GM13977 (cell line): ENCODE measurements around the gene MOB1A.
A peak's percentile ranks its signal among the peaks of the same experiment; 100 is the strongest.

Experiments used
- DNase-seq: peaks from one replicate; pipeline ENCODE4 v3.0.0; 2012; ENCODE audit warnings: low spot score
- CTCF ChIP-seq: IDR thresholded peaks from 2 replicates; pipeline ENCODE4 v1.5.1; 2012; ENCODE audit warnings: mild to moderate bottlenecking, control low read depth; ENCODE audit not compliant: insufficient read depth; ENCODE audit errors: extremely low read depth, missing control alignments
- in situ Hi-C: fragments of 300-500 bp; cut with MboI; formaldehyde crosslinking; loops from one replicate; pipeline ENCODE4 v1.12.0; 2022; ENCODE audit warnings: low sequenced_read_pairs, low pct_unique_long_range_greater_than_20kb, mixed read lengths, inconsistent platforms; ENCODE audit not compliant: unreplicated experiment

MOB1A gene

GRCh38 chr2:74198461-74199274 lies 20.0 kb upstream of the MOB1A start, which contains the start of gene MTHFD2:
TSS of gene MTHFD2 (plus strand) at chr2:74198615. CDS start at chr2:74198642, 27 bp downstream.
- in situ Hi-C loops = no loop called here

GRCh38 chr2:74198023-74198460 lies 19.4 kb upstream of the MOB1A start:
- in situ Hi-C loops = no loop called here
- TF ChIP-seq CTCF = no peak

More at GRCh38 chr2:74198461-74199274, 20.0 kb upstream of the MOB1A start, which contains the start of gene MTHFD2:
- peak; percentile 85 for TF ChIP-seq CTCF
- peak; percentile 96 for DNase-seq

GRCh38 chr2:74197049-74197448 lies 18.4 kb upstream of the MOB1A start:
- in situ Hi-C loops = no loop called here
- no peak for DNase-seq
- TF ChIP-seq CTCF = no peak

More at GRCh38 chr2:74198023-74198460, 19.4 kb upstream of the MOB1A start:
- no peak for DNase-seq

- no peak for TF ChIP-seq CTCF
- no peak for DNase-seq
- in situ Hi-C loops = no loop called here
Observed at GRCh38 chr2:74194799-74195198, 16.1 kb upstream of the MOB1A start.

GRCh38 chr2:74191596-74192380 lies 13.1 kb upstream of the MOB1A start:
- no peak for DNase-seq
- no peak for TF ChIP-seq CTCF
- in situ Hi-C loops = no loop called here

- DNase-seq = no peak
- in situ Hi-C loops = no loop called here
Observed at GRCh38 chr2:74188696-74189095, 10.0 kb upstream of the MOB1A start.

More at GRCh38 chr2:74188696-74189095, 10.0 kb upstream of the MOB1A start:
- TF ChIP-seq CTCF = no peak
